ENCODE results near the gene PIH1D1. TPM values are rescaled to one million over a fixed set of nuclear protein-coding genes. Genes with fewer than 3 reads are reported as not detected.

The PIH1D1 gene
- total and polyA plus RNA-seq, 2 of the 13 experiments (the other 11 are each of a cell fraction or from before 2014, with no cell fraction given) = 110 to 137 TPM

- TF ChIP-seq, protein P1, sequence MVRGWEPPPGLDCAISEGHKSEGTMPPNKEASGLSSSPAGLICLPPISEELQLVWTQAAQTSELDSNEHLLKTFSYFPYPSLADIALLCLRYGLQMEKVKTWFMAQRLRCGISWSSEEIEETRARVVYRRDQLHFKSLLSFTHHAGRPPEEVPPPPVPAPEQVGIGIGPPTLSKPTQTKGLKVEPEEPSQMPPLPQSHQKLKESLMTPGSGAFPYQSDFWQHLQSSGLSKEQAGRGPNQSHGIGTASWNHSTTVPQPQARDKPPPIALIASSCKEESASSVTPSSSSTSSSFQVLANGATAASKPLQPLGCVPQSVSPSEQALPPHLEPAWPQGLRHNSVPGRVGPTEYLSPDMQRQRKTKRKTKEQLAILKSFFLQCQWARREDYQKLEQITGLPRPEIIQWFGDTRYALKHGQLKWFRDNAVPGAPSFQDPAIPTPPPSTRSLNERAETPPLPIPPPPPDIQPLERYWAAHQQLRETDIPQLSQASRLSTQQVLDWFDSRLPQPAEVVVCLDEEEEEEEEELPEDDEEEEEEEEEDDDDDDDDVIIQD (CRISPR knock-in tag; IDR thresholded peaks at IDR 0.05; ENCODE audit: low read depth) = no peak; the same call in 1 of the 2 replicates
- TF ChIP-seq CREM (IDR thresholded peaks at IDR 0.05) = peak; percentile 56
- no peak for TF ChIP-seq CREM (CRISPR knock-in tag; IDR thresholded peaks at IDR 0.05)
- no peak for TF ChIP-seq GTF3A (CRISPR knock-in tag; conservative IDR thresholded peaks at IDR 0.05)
- peak; percentile 74; the same call in 1 of the 2 replicates for TF ChIP-seq ZNF350 (CRISPR knock-in tag; IDR thresholded peaks at IDR 0.05; ENCODE audit: borderline replicate concordance, low read depth)
- TF ChIP-seq, protein P2, sequence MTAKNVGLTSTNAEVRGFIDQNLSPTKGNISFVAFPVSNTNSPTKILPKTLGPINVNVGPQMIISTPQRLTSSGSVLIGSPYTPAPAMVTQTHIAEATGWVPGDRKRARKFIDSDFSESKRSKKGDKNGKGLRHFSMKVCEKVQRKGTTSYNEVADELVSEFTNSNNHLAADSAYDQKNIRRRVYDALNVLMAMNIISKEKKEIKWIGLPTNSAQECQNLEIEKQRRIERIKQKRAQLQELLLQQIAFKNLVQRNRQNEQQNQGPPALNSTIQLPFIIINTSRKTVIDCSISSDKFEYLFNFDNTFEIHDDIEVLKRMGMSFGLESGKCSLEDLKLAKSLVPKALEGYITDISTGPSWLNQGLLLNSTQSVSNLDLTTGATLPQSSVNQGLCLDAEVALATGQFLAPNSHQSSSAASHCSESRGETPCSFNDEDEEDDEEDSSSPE (CRISPR knock-in tag; IDR thresholded peaks at IDR 0.05) = peak; percentile 92
- peak; percentile 78 for TF ChIP-seq MEF2D (CRISPR knock-in tag; IDR thresholded peaks at IDR 0.05)
- peak; percentile 72 for TF ChIP-seq RAD51 (IDR thresholded peaks at IDR 0.05; ENCODE audit: borderline replicate concordance)
- no peak for TF ChIP-seq ZNF235 (CRISPR knock-in tag; IDR thresholded peaks at IDR 0.05; ENCODE audit: borderline replicate concordance)
- no peak for TF ChIP-seq PLRG1 (conservative IDR thresholded peaks at IDR 0.05)
- no peak for TF ChIP-seq ZNF800 (CRISPR knock-in tag; IDR thresholded peaks at IDR 0.05)
- no peak; the same call in 1 of the 2 replicates for TF ChIP-seq ZNF558 (CRISPR knock-in tag; IDR thresholded peaks at IDR 0.05; ENCODE audit: borderline replicate concordance)
- TF ChIP-seq U2AF2 (IDR thresholded peaks at IDR 0.05; ENCODE audit: low read depth, low read length) = no peak
- TF ChIP-seq MIER3 (CRISPR knock-in tag; IDR thresholded peaks at IDR 0.05; ENCODE audit: borderline replicate concordance) = no peak
- peak; percentile 22 for TF ChIP-seq SKI (IDR thresholded peaks at IDR 0.05; ENCODE audit: partially characterized antibody)
- TF ChIP-seq, protein P3, sequence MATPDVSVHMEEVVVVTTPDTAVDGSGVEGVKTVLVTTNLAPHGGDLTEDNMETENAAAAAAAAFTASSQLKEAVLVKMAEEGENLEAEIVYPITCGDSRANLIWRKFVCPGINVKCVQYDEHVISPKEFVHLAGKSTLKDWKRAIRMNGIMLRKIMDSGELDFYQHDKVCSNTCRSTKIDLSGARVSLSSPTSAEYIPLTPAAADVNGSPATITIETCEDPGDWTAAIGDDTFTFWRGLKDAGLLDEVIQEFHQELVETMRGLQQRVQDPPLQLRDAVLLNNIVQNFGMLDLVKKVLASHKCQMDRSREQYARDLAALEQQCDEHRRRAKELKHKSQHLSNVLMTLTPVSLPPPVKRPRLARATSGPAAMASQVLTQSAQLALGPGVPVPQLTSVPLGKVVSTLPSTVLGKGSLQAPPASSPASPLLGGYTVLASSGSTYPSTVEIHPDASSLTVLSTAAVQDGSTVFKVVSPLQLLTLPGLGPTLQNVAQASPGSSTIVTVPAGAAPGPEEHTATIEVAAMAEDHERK (CRISPR knock-in tag; IDR thresholded peaks at IDR 0.05; ENCODE audit: low read depth) = no peak
- TF ChIP-seq ZFX (CRISPR knock-in tag; IDR thresholded peaks at IDR 0.05; ENCODE audit: low read depth) = peak; percentile 89
- peak; percentile 99 for TF ChIP-seq POLR2AphosphoS5 (IDR thresholded peaks at IDR 0.05; ENCODE audit: low read depth, low read length)
- peak; percentile 22; the same call in 1 of the 2 replicates for TF ChIP-seq GABPA (IDR thresholded peaks at IDR 0.05; ENCODE audit: low read depth, low read length)
- TF ChIP-seq GABPA (CRISPR knock-in tag; IDR thresholded peaks at IDR 0.05; ENCODE audit: low read depth) = peak; percentile 73
- TF ChIP-seq ATM (IDR thresholded peaks at IDR 0.05; ENCODE audit: borderline replicate concordance) = no peak
- TF ChIP-seq, protein P4, sequence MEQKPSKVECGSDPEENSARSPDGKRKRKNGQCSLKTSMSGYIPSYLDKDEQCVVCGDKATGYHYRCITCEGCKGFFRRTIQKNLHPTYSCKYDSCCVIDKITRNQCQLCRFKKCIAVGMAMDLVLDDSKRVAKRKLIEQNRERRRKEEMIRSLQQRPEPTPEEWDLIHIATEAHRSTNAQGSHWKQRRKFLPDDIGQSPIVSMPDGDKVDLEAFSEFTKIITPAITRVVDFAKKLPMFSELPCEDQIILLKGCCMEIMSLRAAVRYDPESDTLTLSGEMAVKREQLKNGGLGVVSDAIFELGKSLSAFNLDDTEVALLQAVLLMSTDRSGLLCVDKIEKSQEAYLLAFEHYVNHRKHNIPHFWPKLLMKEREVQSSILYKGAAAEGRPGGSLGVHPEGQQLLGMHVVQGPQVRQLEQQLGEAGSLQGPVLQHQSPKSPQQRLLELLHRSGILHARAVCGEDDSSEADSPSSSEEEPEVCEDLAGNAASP (CRISPR knock-in tag; IDR thresholded peaks at IDR 0.05; ENCODE audit: borderline replicate concordance) = no peak
- no peak for TF ChIP-seq NFIC (IDR thresholded peaks at IDR 0.05; ENCODE audit: low read length)
- TF ChIP-seq YY1 (IDR thresholded peaks at IDR 0.05; ENCODE audit: insufficient read depth, insufficient replicate concordance, low read depth, low read length) = peak; percentile 54
Observed at GRCh38 chr19:49453013-49453756, 1.6 kb upstream of the PIH1D1 start, which contains the start of gene ALDH16A1 (continued).
